HepG2 (cell line): ENCODE data around the gene TLX3. TPM values are rescaled to one million over a fixed set of nuclear protein-coding genes. Genes with fewer than 3 reads are reported as not detected.

Experiments
- ATAC-seq: fragments of 200-7000 bp; cut with Tn5 transposase; 3 replicates; pipeline ENCODE4 v1.9.1; 2020; ENCODE audit warnings: mild to moderate bottlenecking, moderate library complexity
- BruUV-seq: library from RNA; stranded (reverse); fragments of 400-500 nt; replicated peaks from 2 replicates; lab custom pipeline; 2021; lab: Mats Ljungman, UMichigan
- CTCF ChIA-PET: fragments of 300-600 bp; formaldehyde crosslinking; extraction: SDS; loops from one replicate; lab custom pipeline; 2021; ENCODE audit warnings: low total read pairs, inconsistent platforms, low intra/inter-chr PET ratio; lab: Yijun Ruan, JAX
- POLR2A ChIA-PET: fragments of 350-600 bp; sonication (Branson Sonifier 250); formaldehyde crosslinking; loops from one replicate; lab custom pipeline; 2020; ENCODE audit warnings: antibody characterized with exemption, inconsistent platforms; lab: Yijun Ruan, JAX
- DNase-seq: peaks from one replicate; pipeline ENCODE4 v3.0.0-alpha.2; 2015; ENCODE audit warnings: low spot score
- FAIRE-seq: peaks from 3 replicates; lab custom pipeline; 2011; peaks lifted over from hg19 to GRCh38; lab: Jason Lieb, UNC
- H2AFZ ChIP-seq: one replicate; pipeline ENCODE4 v1.6.1; 2011; ENCODE audit warnings: low read length, inconsistent platforms
- H3K27ac ChIP-seq: fragments of 300-600 bp; 3 replicates; pipeline ENCODE4 v1.8.0; 2011; ENCODE audit warnings: mixed run types, mild to moderate bottlenecking, mixed read lengths, low read length, inconsistent platforms; ENCODE audit not compliant: insufficient read depth; ENCODE audit errors: extremely low read length
- H3K27me3 ChIP-seq, 2 experiments: fragments of 200-600 bp in 1 of 2; 2 replicates in 1 of 2; 3 replicates in 1 of 2; pipeline versions ENCODE4 v1.6.0 to v1.8.0; 2011; ENCODE audit warnings: low read length in 2 of 2, mild to moderate bottlenecking in 2 of 2, moderate library complexity in 2 of 2, inconsistent platforms in 1 of 2; ENCODE audit not compliant: insufficient read depth in 2 of 2, control insufficient read depth in 1 of 2
- H3K36me3 ChIP-seq, 2 experiments: fragments of 200-600 bp in 1 of 2; replicated peaks in 1 of 2; 2 replicates in 1 of 2; 3 replicates in 1 of 2; pipeline versions ENCODE4 v1.5.1 to v1.8.0; 2011; ENCODE audit warnings: low read length in 2 of 2, inconsistent platforms in 1 of 2; ENCODE audit not compliant: insufficient read depth in 2 of 2, control insufficient read depth in 1 of 2
- H3K4me1 ChIP-seq: 2 replicates; pipeline ENCODE4 v1.5.1; 2012; ENCODE audit warnings: low read length, inconsistent platforms; ENCODE audit not compliant: insufficient read depth
- H3K4me2 ChIP-seq: 2 replicates; pipeline ENCODE4 v1.6.0; 2011; ENCODE audit warnings: low read depth, low read length, inconsistent platforms
- H3K4me3 ChIP-seq, 3 experiments: fragments of 200-600 bp in 1 of 3; sonication (generic), shearing (Covaris generic) in 1 of 3; replicated peaks in 1 of 3; 2 replicates each; pipeline ENCODE4 v1.5.1; 2011 to 2016; ENCODE audit warnings: low read length in 3 of 3, inconsistent platforms in 2 of 3, low read depth in 2 of 3, mild to moderate bottlenecking in 2 of 3, control low read depth in 1 of 3, mixed read lengths in 1 of 3; ENCODE audit not compliant: insufficient read depth in 1 of 3
- H3K79me2 ChIP-seq: one replicate; pipeline ENCODE4 v1.6.1; 2011; ENCODE audit warnings: low read length, inconsistent platforms; ENCODE audit not compliant: insufficient read depth
- H3K9ac ChIP-seq: 2 replicates; pipeline ENCODE4 v1.6.0; 2011; ENCODE audit warnings: mild to moderate bottlenecking, low read depth, low read length, inconsistent platforms; ENCODE audit not compliant: insufficient read depth
- H3K9me3 ChIP-seq: 2 replicates; pipeline ENCODE4 v1.5.1; 2012; ENCODE audit warnings: mild to moderate bottlenecking, low read length
- H4K20me1 ChIP-seq: 2 replicates; pipeline ENCODE4 v1.6.0; 2011; ENCODE audit warnings: inconsistent platforms, mild to moderate bottlenecking, low read length, moderate library complexity; ENCODE audit not compliant: insufficient read depth
- ATAD3A ChIP-seq: sonication (generic); formaldehyde crosslinking; IDR thresholded peaks from 2 replicates; pipeline ENCODE4 v1.4.0; 2020; ENCODE audit warnings: missing genetic modification reagents
- CHD4 ChIP-seq: fragments of 200-600 bp; sonication (generic); IDR thresholded peaks from 2 replicates; pipeline ENCODE4 v1.7.0; 2017; ENCODE audit warnings: mild to moderate bottlenecking, low read length, borderline replicate concordance
- DMAP1 ChIP-seq: IDR thresholded peaks from 2 replicates; pipeline ENCODE4 v1.6.1; 2016
- FOXK1 ChIP-seq: sonication (generic); formaldehyde crosslinking; IDR thresholded peaks from 2 replicates; pipeline ENCODE4 v1.4.0; 2020; ENCODE audit warnings: low read depth, missing genetic modification reagents, borderline replicate concordance
- RARA ChIP-seq: IDR thresholded peaks from 2 replicates; pipeline ENCODE4 v1.6.1; 2016; ENCODE audit warnings: missing genetic modification reagents, missing compliant biosample characterization
- SAP130 ChIP-seq: IDR thresholded peaks from 2 replicates; pipeline ENCODE4 v1.6.1; 2016; ENCODE audit warnings: low read depth
- STAG1 ChIP-seq: sonication (generic); formaldehyde crosslinking; IDR thresholded peaks from 2 replicates; pipeline ENCODE4 v1.4.0; 2020; ENCODE audit warnings: missing genetic modification reagents
- ZNF101 ChIP-seq: sonication (generic); formaldehyde crosslinking; IDR thresholded peaks from 2 replicates; pipeline ENCODE4 v1.4.0; 2020; ENCODE audit warnings: mild to moderate bottlenecking, low read depth, missing genetic modification reagents, borderline replicate concordance
- ZNF30 ChIP-seq: sonication (generic); formaldehyde crosslinking; IDR thresholded peaks from 2 replicates; pipeline ENCODE4 v1.5.0; 2020; ENCODE audit warnings: mild to moderate bottlenecking, missing genetic modification reagents
- ZNF549 ChIP-seq: sonication (generic); formaldehyde crosslinking; IDR thresholded peaks from 2 replicates; pipeline ENCODE4 v1.5.0; 2020; ENCODE audit warnings: missing genetic modification reagents
- ZSCAN21 ChIP-seq: sonication (generic); formaldehyde crosslinking; IDR thresholded peaks from 2 replicates; pipeline ENCODE4 v1.8.0; 2022; ENCODE audit warnings: mild to moderate bottlenecking, missing genetic modification reagents, moderate library complexity, borderline replicate concordance
- WGBS: methylation state at CpG from one replicate; pipeline ENCODE4 v1.1.6; 2017; ENCODE audit warnings: low lambda C conversion rate; 5-methylcytosine and 5-hydroxymethylcytosine counted together
- in situ Hi-C: cut with HindIII; loops from 2 replicates; pipeline ENCODE4 v1.10.0; 2017; ENCODE audit warnings: low pct_unique_long_range_greater_than_20kb; ENCODE audit not compliant: extremely low pct_ligation_motif_present
- intact Hi-C: fragments of 100-400 bp; cut with micrococcal nuclease; formaldehyde crosslinking; loops from one replicate; pipeline ENCODE4 v1.10.0; 2022; ENCODE audit not compliant: unreplicated experiment
- polyA plus RNA-seq, 8 experiments: library from polyadenylated mRNA; depleted of rRNA in 3 of 8; stranded (reverse) in 7 of 8; unstranded in 1 of 8; fragments of >200 nt; fragmentation: Illumina TruSeq in 4 of 8; extraction: Trizol in 4 of 8; gene quantifications; 2 replicates each; pipeline versions ENCODE4 v1.2.1 to v1.2.3, GENCODE V29; 2011 to 2016; ENCODE audit warnings: low read depth in 4 of 8, missing spikeins in 1 of 8, mixed read lengths in 1 of 8; ENCODE audit not compliant: insufficient read depth in 1 of 8
- total RNA-seq, 5 experiments: library from RNA; depleted of rRNA; stranded (reverse); fragments of >200 nt; fragmentation: Illumina TruSeq; extraction: Trizol; gene quantifications; 2 replicates each; pipeline ENCODE4 v1.2.3, GENCODE V29; 2016; ENCODE audit warnings: low read depth in 1 of 5
- TF ChIP-seq, protein P1 (sequence below): sonication (generic); formaldehyde crosslinking; IDR thresholded peaks from 2 replicates; pipeline ENCODE4 v1.5.0; 2020; ENCODE audit warnings: mild to moderate bottlenecking, missing genetic modification reagents, moderate library complexity
- TF ChIP-seq, protein P2 (sequence below): sonication (generic); formaldehyde crosslinking; IDR thresholded peaks from 2 replicates; pipeline ENCODE4 v1.4.0; 2020; ENCODE audit warnings: mild to moderate bottlenecking, missing genetic modification reagents
- TF ChIP-seq, protein P3 (sequence below): sonication (generic); formaldehyde crosslinking; IDR thresholded peaks from 2 replicates; pipeline ENCODE4 v1.4.0; 2020; ENCODE audit warnings: missing genetic modification reagents

Gene TLX3
- total and polyA plus RNA-seq, 2 of the 13 experiments (the other 11 are each of a cell fraction or from before 2014, with no cell fraction given), result not detected

DNA sequence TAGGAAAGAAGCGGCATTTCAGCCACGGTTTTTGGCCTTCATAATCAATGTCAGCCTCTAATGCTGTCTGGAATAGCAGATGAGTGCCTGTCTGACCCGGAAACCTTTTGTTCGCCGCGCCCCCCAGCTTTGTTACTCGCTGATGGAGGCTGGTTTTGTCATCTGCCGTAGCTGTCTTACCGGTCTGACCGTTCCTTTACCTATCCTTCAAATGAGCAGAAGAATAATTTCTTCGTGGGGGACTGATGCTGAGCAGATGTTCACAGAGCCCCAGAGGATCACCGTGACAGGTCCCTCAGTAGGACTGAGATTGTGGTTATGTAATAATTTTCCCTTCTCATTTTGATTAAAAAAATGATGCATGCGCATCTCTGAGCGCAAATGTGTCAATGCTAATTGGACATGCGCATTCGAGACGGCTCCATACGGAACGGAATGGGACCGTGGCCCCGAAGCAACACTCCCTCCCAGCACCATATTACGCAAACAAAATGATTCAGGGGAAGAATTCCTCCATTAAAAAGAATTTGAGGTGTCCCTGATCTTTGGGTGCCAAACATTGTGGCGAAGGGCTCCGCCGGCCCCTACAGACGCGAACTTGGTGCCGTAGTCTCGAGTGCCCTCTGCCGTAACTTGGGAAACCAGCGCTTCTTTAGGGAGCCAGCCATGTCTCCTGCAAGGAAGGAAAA lies 27.6 kb downstream of the TLX3 start:
- no peak overlapping the region for H3K4me3 ChIP-seq
- no peak for FAIRE-seq
- no peak overlapping the region for H3K4me2 ChIP-seq
- no peak overlapping the region for H3K27ac ChIP-seq
- TF ChIP-seq ZNF30 (CRISPR knock-in tag), result no peak
- peak; percentile 56 for TF ChIP-seq STAG1 (CRISPR knock-in tag)
- TF ChIP-seq, protein P1, sequence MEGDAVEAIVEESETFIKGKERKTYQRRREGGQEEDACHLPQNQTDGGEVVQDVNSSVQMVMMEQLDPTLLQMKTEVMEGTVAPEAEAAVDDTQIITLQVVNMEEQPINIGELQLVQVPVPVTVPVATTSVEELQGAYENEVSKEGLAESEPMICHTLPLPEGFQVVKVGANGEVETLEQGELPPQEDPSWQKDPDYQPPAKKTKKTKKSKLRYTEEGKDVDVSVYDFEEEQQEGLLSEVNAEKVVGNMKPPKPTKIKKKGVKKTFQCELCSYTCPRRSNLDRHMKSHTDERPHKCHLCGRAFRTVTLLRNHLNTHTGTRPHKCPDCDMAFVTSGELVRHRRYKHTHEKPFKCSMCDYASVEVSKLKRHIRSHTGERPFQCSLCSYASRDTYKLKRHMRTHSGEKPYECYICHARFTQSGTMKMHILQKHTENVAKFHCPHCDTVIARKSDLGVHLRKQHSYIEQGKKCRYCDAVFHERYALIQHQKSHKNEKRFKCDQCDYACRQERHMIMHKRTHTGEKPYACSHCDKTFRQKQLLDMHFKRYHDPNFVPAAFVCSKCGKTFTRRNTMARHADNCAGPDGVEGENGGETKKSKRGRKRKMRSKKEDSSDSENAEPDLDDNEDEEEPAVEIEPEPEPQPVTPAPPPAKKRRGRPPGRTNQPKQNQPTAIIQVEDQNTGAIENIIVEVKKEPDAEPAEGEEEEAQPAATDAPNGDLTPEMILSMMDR (CRISPR knock-in tag), result peak; percentile 55
- TF ChIP-seq, all 625 proteins: peak for 2
- Histone ChIP-seq H3K27me3 (peaks cover 2 to 28% of the 10 kb centered on the region in 2 experiments; a peak in 4 of 5 replicates), H3K79me2 (no peaks in the 10 kb centered on the region), H3K36me3 (no peaks in the 10 kb centered on the region), H3K4me1 (no peaks in the 10 kb centered on the region), H3K9ac (no peak overlapping the region), H4K20me1 (no peaks in the 10 kb centered on the region), H2AFZ (no peak overlapping the region), H3K9me3 (no peaks in the 10 kb centered on the region)
- ATAC-seq (peak; percentile 71), DNase-seq (no peak)
- POLR2A ChIA-PET, result no interaction called here
- in situ Hi-C loops, result loop anchor here (5.0 kb wide), 1 partner anchor 129 kb away; no protein-coding TSS in a partner anchor
- CTCF ChIA-PET, result no interaction called here
- no TSS peak for BruUV-seq
- intact Hi-C loops, result no loop called here
- WGBS, result 39% methylated on average over 31 of the region's 31 CpGs

DNA sequence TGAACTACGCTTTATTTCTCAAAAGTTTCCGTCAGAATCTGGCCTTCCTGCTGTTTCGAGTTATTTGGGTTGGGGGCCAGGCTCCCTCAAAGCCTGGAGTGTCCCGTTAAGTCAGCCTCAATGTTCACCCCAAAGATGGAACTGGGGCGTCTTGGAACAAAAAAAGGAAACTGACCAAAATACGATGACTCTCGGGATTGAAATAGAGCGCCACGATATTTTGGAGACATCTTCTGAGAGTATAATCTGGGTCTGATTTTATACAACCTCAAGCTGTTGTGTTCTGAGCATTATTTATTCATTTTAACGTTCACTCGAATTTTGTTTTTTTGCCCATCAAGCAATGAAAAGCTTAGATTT lies 28.1 kb downstream of the TLX3 start:
- ChIA-PET CTCF (no interaction called here), POLR2A (no interaction called here)
- Histone ChIP-seq H2AFZ (no peak overlapping the region), H3K9ac (no peak overlapping the region), H3K79me2 (no peaks in the 10 kb centered on the region), H3K4me1 (no peaks in the 10 kb centered on the region), H3K4me3 (no peak overlapping the region), H3K27me3 (peaks cover 2 to 28% of the 10 kb centered on the region in 2 experiments; a peak in 4 of 5 replicates), H3K27ac (no peak overlapping the region), H4K20me1 (no peaks in the 10 kb centered on the region), H3K9me3 (no peaks in the 10 kb centered on the region), H3K36me3 (no peaks in the 10 kb centered on the region), H3K4me2 (no peak overlapping the region)
- in situ Hi-C loops (loop anchor here (5.0 kb wide), 1 partner anchor 130 kb away; no protein-coding TSS in a partner anchor), intact Hi-C loops (no loop called here)
- DNase-seq (no peak), ATAC-seq (no peak), FAIRE-seq (no peak)
- BruUV-seq, result no TSS peak
- 15% methylated on average over 11 of the region's 11 CpGs for WGBS
- no peak for TF ChIP-seq CHD4
- no peak for TF ChIP-seq RARA (CRISPR knock-in tag)
- no peak for TF ChIP-seq ZSCAN21
- no peak for TF ChIP-seq SAP130
- TF ChIP-seq FOXK1 (CRISPR knock-in tag), result no peak
- no peak for TF ChIP-seq ATAD3A
- no peak for TF ChIP-seq DMAP1 (CRISPR knock-in tag)
- TF ChIP-seq, protein P2, sequence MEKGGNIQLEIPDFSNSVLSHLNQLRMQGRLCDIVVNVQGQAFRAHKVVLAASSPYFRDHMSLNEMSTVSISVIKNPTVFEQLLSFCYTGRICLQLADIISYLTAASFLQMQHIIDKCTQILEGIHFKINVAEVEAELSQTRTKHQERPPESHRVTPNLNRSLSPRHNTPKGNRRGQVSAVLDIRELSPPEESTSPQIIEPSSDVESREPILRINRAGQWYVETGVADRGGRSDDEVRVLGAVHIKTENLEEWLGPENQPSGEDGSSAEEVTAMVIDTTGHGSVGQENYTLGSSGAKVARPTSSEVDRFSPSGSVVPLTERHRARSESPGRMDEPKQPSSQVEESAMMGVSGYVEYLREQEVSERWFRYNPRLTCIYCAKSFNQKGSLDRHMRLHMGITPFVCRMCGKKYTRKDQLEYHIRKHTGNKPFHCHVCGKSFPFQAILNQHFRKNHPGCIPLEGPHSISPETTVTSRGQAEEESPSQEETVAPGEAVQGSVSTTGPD (CRISPR knock-in tag), result no peak
- TF ChIP-seq ZNF101 (CRISPR knock-in tag), result no peak
- TF ChIP-seq ZNF549 (CRISPR knock-in tag), result no peak
- TF ChIP-seq, protein P3, sequence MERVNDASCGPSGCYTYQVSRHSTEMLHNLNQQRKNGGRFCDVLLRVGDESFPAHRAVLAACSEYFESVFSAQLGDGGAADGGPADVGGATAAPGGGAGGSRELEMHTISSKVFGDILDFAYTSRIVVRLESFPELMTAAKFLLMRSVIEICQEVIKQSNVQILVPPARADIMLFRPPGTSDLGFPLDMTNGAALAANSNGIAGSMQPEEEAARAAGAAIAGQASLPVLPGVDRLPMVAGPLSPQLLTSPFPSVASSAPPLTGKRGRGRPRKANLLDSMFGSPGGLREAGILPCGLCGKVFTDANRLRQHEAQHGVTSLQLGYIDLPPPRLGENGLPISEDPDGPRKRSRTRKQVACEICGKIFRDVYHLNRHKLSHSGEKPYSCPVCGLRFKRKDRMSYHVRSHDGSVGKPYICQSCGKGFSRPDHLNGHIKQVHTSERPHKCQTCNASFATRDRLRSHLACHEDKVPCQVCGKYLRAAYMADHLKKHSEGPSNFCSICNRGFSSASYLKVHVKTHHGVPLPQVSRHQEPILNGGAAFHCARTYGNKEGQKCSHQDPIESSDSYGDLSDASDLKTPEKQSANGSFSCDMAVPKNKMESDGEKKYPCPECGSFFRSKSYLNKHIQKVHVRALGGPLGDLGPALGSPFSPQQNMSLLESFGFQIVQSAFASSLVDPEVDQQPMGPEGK, result no peak
